HepG2 (cell line): ENCODE results near the gene TM9SF4. TPM values are rescaled to one million over a fixed set of nuclear protein-coding genes. Genes with fewer than 3 reads are reported as not detected.

Experiments used
- ATAC-seq: fragments of 200-7000 bp; cut with Tn5 transposase; 3 replicates; pipeline ENCODE4 v1.9.1; 2020; ENCODE audit warnings: mild to moderate bottlenecking, moderate library complexity
- BruUV-seq: library from RNA; stranded (reverse); fragments of 400-500 nt; replicated peaks from 2 replicates; lab custom pipeline; 2021; lab: Mats Ljungman, UMichigan
- CTCF ChIA-PET: fragments of 300-600 bp; formaldehyde crosslinking; extraction: SDS; loops from one replicate; lab custom pipeline; 2021; ENCODE audit warnings: low total read pairs, inconsistent platforms, low intra/inter-chr PET ratio; lab: Yijun Ruan, JAX
- POLR2A ChIA-PET: fragments of 350-600 bp; sonication (Branson Sonifier 250); formaldehyde crosslinking; loops from one replicate; lab custom pipeline; 2020; ENCODE audit warnings: antibody characterized with exemption, inconsistent platforms; lab: Yijun Ruan, JAX
- DNase-seq: peaks from one replicate; pipeline ENCODE4 v3.0.0-alpha.2; 2015; ENCODE audit warnings: low spot score
- FAIRE-seq: peaks from 3 replicates; lab custom pipeline; 2011; peaks lifted over from hg19 to GRCh38; lab: Jason Lieb, UNC
- H2AFZ ChIP-seq: one replicate; pipeline ENCODE4 v1.6.1; 2011; ENCODE audit warnings: low read length, inconsistent platforms
- H3K27ac ChIP-seq: fragments of 300-600 bp; 3 replicates; pipeline ENCODE4 v1.8.0; 2011; ENCODE audit warnings: mixed run types, mild to moderate bottlenecking, mixed read lengths, low read length, inconsistent platforms; ENCODE audit not compliant: insufficient read depth; ENCODE audit errors: extremely low read length
- H3K27me3 ChIP-seq, 2 experiments: fragments of 200-600 bp in 1 of 2; 2 replicates in 1 of 2; 3 replicates in 1 of 2; pipeline versions ENCODE4 v1.6.0 to v1.8.0; 2011; ENCODE audit warnings: low read length in 2 of 2, mild to moderate bottlenecking in 2 of 2, moderate library complexity in 2 of 2, inconsistent platforms in 1 of 2; ENCODE audit not compliant: insufficient read depth in 2 of 2, control insufficient read depth in 1 of 2
- H3K36me3 ChIP-seq, 2 experiments: fragments of 200-600 bp in 1 of 2; replicated peaks in 1 of 2; 2 replicates in 1 of 2; 3 replicates in 1 of 2; pipeline versions ENCODE4 v1.5.1 to v1.8.0; 2011; ENCODE audit warnings: low read length in 2 of 2, inconsistent platforms in 1 of 2; ENCODE audit not compliant: insufficient read depth in 2 of 2, control insufficient read depth in 1 of 2
- H3K4me1 ChIP-seq: 2 replicates; pipeline ENCODE4 v1.5.1; 2012; ENCODE audit warnings: low read length, inconsistent platforms; ENCODE audit not compliant: insufficient read depth
- H3K4me2 ChIP-seq: 2 replicates; pipeline ENCODE4 v1.6.0; 2011; ENCODE audit warnings: low read depth, low read length, inconsistent platforms
- H3K4me3 ChIP-seq, 3 experiments: fragments of 200-600 bp in 1 of 3; sonication (generic), shearing (Covaris generic) in 1 of 3; replicated peaks in 1 of 3; 2 replicates each; pipeline ENCODE4 v1.5.1; 2011 to 2016; ENCODE audit warnings: low read length in 3 of 3, inconsistent platforms in 2 of 3, low read depth in 2 of 3, mild to moderate bottlenecking in 2 of 3, control low read depth in 1 of 3, mixed read lengths in 1 of 3; ENCODE audit not compliant: insufficient read depth in 1 of 3
- H3K79me2 ChIP-seq: one replicate; pipeline ENCODE4 v1.6.1; 2011; ENCODE audit warnings: low read length, inconsistent platforms; ENCODE audit not compliant: insufficient read depth
- H3K9ac ChIP-seq: 2 replicates; pipeline ENCODE4 v1.6.0; 2011; ENCODE audit warnings: mild to moderate bottlenecking, low read depth, low read length, inconsistent platforms; ENCODE audit not compliant: insufficient read depth
- H3K9me3 ChIP-seq: 2 replicates; pipeline ENCODE4 v1.5.1; 2012; ENCODE audit warnings: mild to moderate bottlenecking, low read length
- H4K20me1 ChIP-seq: 2 replicates; pipeline ENCODE4 v1.6.0; 2011; ENCODE audit warnings: inconsistent platforms, mild to moderate bottlenecking, low read length, moderate library complexity; ENCODE audit not compliant: insufficient read depth
- ARNTL ChIP-seq: sonication (generic); formaldehyde crosslinking; IDR thresholded peaks from 2 replicates; pipeline ENCODE4 v1.4.0; 2020; ENCODE audit warnings: mild to moderate bottlenecking, missing genetic modification reagents
- ATF2 ChIP-seq: sonication (generic); formaldehyde crosslinking; IDR thresholded peaks from 2 replicates; pipeline ENCODE4 v1.4.0; 2020; ENCODE audit warnings: missing genetic modification reagents
- ATRX ChIP-seq: sonication (generic); formaldehyde crosslinking; IDR thresholded peaks from 2 replicates; pipeline ENCODE4 v1.4.0; 2020; ENCODE audit warnings: missing genetic modification reagents, borderline replicate concordance
- CREBL2 ChIP-seq: sonication (generic); formaldehyde crosslinking; IDR thresholded peaks from 2 replicates; pipeline ENCODE4 v1.8.1; 2023; ENCODE audit warnings: missing genetic modification reagents, mild to moderate bottlenecking, borderline replicate concordance
- HIVEP1 ChIP-seq: sonication (generic); formaldehyde crosslinking; IDR thresholded peaks from 2 replicates; pipeline ENCODE4 v1.4.0; 2020; ENCODE audit warnings: mild to moderate bottlenecking, missing genetic modification reagents
- HOMEZ ChIP-seq: IDR thresholded peaks from 2 replicates; pipeline ENCODE4 v1.6.1; 2016; ENCODE audit warnings: low read depth
- IKZF1 ChIP-seq: fragments of 450-650 bp; IDR thresholded peaks from 2 replicates; pipeline ENCODE4 v1.7.1; 2016
- IRF1 ChIP-seq: sonication (generic); formaldehyde crosslinking; IDR thresholded peaks from 2 replicates; pipeline ENCODE4 v1.4.0; 2020; ENCODE audit warnings: low read depth, mild to moderate bottlenecking, missing genetic modification reagents
- IRX3 ChIP-seq: sonication (generic); formaldehyde crosslinking; IDR thresholded peaks from 2 replicates; pipeline ENCODE4 v1.8.1; 2023; ENCODE audit warnings: mild to moderate bottlenecking, low read depth, missing genetic modification reagents, borderline replicate concordance
- KAT8 ChIP-seq: IDR thresholded peaks from 2 replicates; pipeline ENCODE4 v1.6.1; 2016; ENCODE audit warnings: missing genetic modification reagents, missing compliant biosample characterization
- KLF9 ChIP-seq: IDR thresholded peaks from 2 replicates; pipeline ENCODE4 v1.6.1; 2016; ENCODE audit warnings: low read depth
- MED1 ChIP-seq: sonication (generic); formaldehyde crosslinking; IDR thresholded peaks from 2 replicates; pipeline ENCODE4 v1.4.0; 2020; ENCODE audit warnings: missing genetic modification reagents
- POLR2AphosphoS2 ChIP-seq: IDR thresholded peaks from 2 replicates; pipeline ENCODE4 v1.6.1; 2011; ENCODE audit warnings: low read depth, low read length, improper control_type of control experiment
- SSRP1 ChIP-seq: IDR thresholded peaks from 2 replicates; pipeline ENCODE4 v1.6.1; 2016; ENCODE audit warnings: control low read depth
- TGIF2 ChIP-seq: IDR thresholded peaks from 2 replicates; pipeline ENCODE4 v1.6.1; 2016; ENCODE audit warnings: control low read depth, missing compliant biosample characterization
- XRCC5 ChIP-seq: fragments of 200-400 bp; formaldehyde crosslinking; optimal IDR thresholded peaks from 2 replicates; pipeline ENCODE3; 2017; ENCODE audit warnings: mild to moderate bottlenecking, low read length
- ZC3H13 ChIP-seq: sonication (generic); formaldehyde crosslinking; IDR thresholded peaks from 2 replicates; pipeline ENCODE4 v1.8.1; 2023; ENCODE audit warnings: mild to moderate bottlenecking, missing genetic modification reagents, moderate library complexity
- ZFP36L2 ChIP-seq: sonication (generic); formaldehyde crosslinking; IDR thresholded peaks from 2 replicates; pipeline ENCODE4 v1.4.0; 2020; ENCODE audit warnings: missing genetic modification reagents
- ZMYM3 ChIP-seq: sonication (generic); formaldehyde crosslinking; IDR thresholded peaks from 2 replicates; pipeline ENCODE4 v1.5.1; 2020; ENCODE audit warnings: mild to moderate bottlenecking, missing genetic modification reagents
- ZNF207 ChIP-seq: fragments of 450-650 bp; IDR thresholded peaks from 2 replicates; pipeline ENCODE4 v1.6.1; 2016; ENCODE audit warnings: antibody characterized with exemption, borderline replicate concordance
- ZNF30 ChIP-seq: sonication (generic); formaldehyde crosslinking; IDR thresholded peaks from 2 replicates; pipeline ENCODE4 v1.5.0; 2020; ENCODE audit warnings: mild to moderate bottlenecking, missing genetic modification reagents
- WGBS: methylation state at CpG from one replicate; pipeline ENCODE4 v1.1.6; 2017; ENCODE audit warnings: low lambda C conversion rate; 5-methylcytosine and 5-hydroxymethylcytosine counted together
- in situ Hi-C: cut with HindIII; loops from 2 replicates; pipeline ENCODE4 v1.10.0; 2017; ENCODE audit warnings: low pct_unique_long_range_greater_than_20kb; ENCODE audit not compliant: extremely low pct_ligation_motif_present
- intact Hi-C: fragments of 100-400 bp; cut with micrococcal nuclease; formaldehyde crosslinking; loops from one replicate; pipeline ENCODE4 v1.10.0; 2022; ENCODE audit not compliant: unreplicated experiment
- polyA plus RNA-seq, 8 experiments: library from polyadenylated mRNA; depleted of rRNA in 3 of 8; stranded (reverse) in 7 of 8; unstranded in 1 of 8; fragments of >200 nt; fragmentation: Illumina TruSeq in 4 of 8; extraction: Trizol in 4 of 8; gene quantifications; 2 replicates each; pipeline versions ENCODE4 v1.2.1 to v1.2.3, GENCODE V29; 2011 to 2016; ENCODE audit warnings: low read depth in 4 of 8, missing spikeins in 1 of 8, mixed read lengths in 1 of 8; ENCODE audit not compliant: insufficient read depth in 1 of 8
- total RNA-seq, 5 experiments: library from RNA; depleted of rRNA; stranded (reverse); fragments of >200 nt; fragmentation: Illumina TruSeq; extraction: Trizol; gene quantifications; 2 replicates each; pipeline ENCODE4 v1.2.3, GENCODE V29; 2016; ENCODE audit warnings: low read depth in 1 of 5

TM9SF4 gene
- total and polyA plus RNA-seq, 2 of the 13 experiments (the other 11 are each of a cell fraction or from before 2014, with no cell fraction given), result 53.5 to 171 TPM

GRCh38 chr20:32205843-32206759 lies 96.6 kb downstream of the TM9SF4 start:
- POLR2A ChIA-PET, result interaction anchor here (0.5 to 2.2 kb wide), 5 partner anchors 10 to 145 kb away, joined by 3 to 8 read pairs (median 4); no protein-coding TSS in a partner anchor
- TF ChIP-seq POLR2AphosphoS2 (no peak), ATF2 (CRISPR knock-in tag) (no peak), IRF1 (CRISPR knock-in tag) (0 out of 2 replicates have a peak, but pooled peaks have one; percentile 2), ARNTL (no peak), KAT8 (0 out of 2 replicates have a peak, but pooled peaks have one; percentile 5), KLF9 (CRISPR knock-in tag) (no peak), XRCC5 (peak; percentile 54), HIVEP1 (CRISPR knock-in tag) (no peak), ZFP36L2 (no peak), ZNF207 (no peak), CREBL2 (CRISPR knock-in tag) (no peak), IKZF1 (no peak), SSRP1 (CRISPR knock-in tag) (0 out of 2 replicates have a peak, but pooled peaks have one; percentile 37), ZC3H13 (0 out of 2 replicates have a peak, but pooled peaks have one; percentile 4), ATRX (no peak), MED1 (CRISPR knock-in tag) (peak; percentile 2; the same call in 1 of the 2 replicates), IRX3 (CRISPR knock-in tag) (no peak), TGIF2 (0 out of 2 replicates have a peak, but pooled peaks have one; percentile 52), HOMEZ (0 out of 2 replicates have a peak, but pooled peaks have one; percentile 8), ZNF30 (CRISPR knock-in tag) (peak; percentile 29; the same call in 1 of the 2 replicates), ZMYM3 (CRISPR knock-in tag) (0 out of 2 replicates have a peak, but pooled peaks have one; percentile 29)

More at GRCh38 chr20:32205843-32206759, 96.6 kb downstream of the TM9SF4 start:
- peak overlapping the region; percentile 98 for H3K4me2 ChIP-seq
- WGBS, result 58% methylated on average over 8 of the region's 8 CpGs
- no peaks in the 10 kb centered on the region for H3K9me3 ChIP-seq
- H4K20me1 ChIP-seq, result peaks cover 46% of the 10 kb centered on the region
- peak overlapping the region; percentile 91 to 99 (median 94) for H3K4me3 ChIP-seq
- no TSS peak for BruUV-seq
- intact Hi-C loops, result loop anchor here (5.0 kb wide), 3 partner anchors 51 to 121 kb away; no protein-coding TSS in a partner anchor
- in situ Hi-C loops, result no loop called here
- H3K79me2 ChIP-seq, result peaks cover 80% of the 10 kb centered on the region
- FAIRE-seq (no peak), DNase-seq (no peak), ATAC-seq (peak; percentile 8; the same call in 1 of the 3 replicates)
- peak overlapping the region; percentile 69 for H3K27ac ChIP-seq
- peak overlapping the region; percentile 98 for H3K9ac ChIP-seq
- no peak overlapping the region for H2AFZ ChIP-seq
- CTCF ChIA-PET, result no interaction called here
- H3K27me3 ChIP-seq, result peaks cover 0 to 7% of the 10 kb centered on the region in 2 experiments; a peak in 1 of 5 replicates
- peaks cover 22 to 47% of the 10 kb centered on the region in 2 experiments for H3K36me3 ChIP-seq
- H3K4me1 ChIP-seq, result peaks cover 72% of the 10 kb centered on the region
